Epithelial cell of proximal tubule (primary cell): ENCODE data around the gene LCE1A. TPM values are rescaled to one million over a fixed set of nuclear protein-coding genes. Genes with fewer than 3 reads are reported as not detected.

Experiments used
- DNase-seq: peaks from one replicate; pipeline ENCODE4 v3.0.0-alpha.2; 2011; ENCODE audit warnings: low read depth
- H3K4me3 ChIP-seq: 2 replicates; pipeline ENCODE4 v1.5.1; 2011; ENCODE audit warnings: low read depth, mild to moderate bottlenecking, low read length
- total RNA-seq: library from RNA; depleted of rRNA; stranded (reverse); fragments of >200 nt; gene quantifications from 2 replicates; pipeline ENCODE4 v1.2.3, GENCODE V29; 2015
- TF ChIP-seq, protein P1 (sequence below): conservative IDR thresholded peaks from 2 replicates; pipeline ENCODE4 v1.5.1; 2012; ENCODE audit warnings: low read depth, mild to moderate bottlenecking, low read length

LCE1A gene
- total RNA-seq, 1 donor from 2014 or later = not detected

DNA sequence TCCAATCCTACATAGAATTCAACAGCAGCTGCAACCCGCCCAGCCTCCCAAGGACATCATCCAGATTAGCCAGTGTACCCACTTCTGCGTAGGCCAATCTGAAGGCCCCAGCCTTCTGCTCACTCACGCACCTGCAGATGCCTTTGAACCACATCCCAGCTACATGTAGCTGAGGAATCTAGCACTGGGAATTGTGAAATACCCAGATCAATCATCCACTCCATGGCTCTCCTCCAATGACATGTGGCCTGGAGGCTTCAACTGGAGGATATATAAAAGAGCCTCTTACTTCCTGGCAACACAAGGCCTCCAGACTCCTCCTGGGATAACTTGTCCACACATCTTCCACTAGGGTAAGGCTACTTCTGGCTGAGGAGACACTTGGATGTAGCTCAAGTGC lies 15.3 kb downstream of the LCE1A start, which contains the start of gene LCE6A:
Gene LCE6A (plus strand): TSS at position 301 of the 400 bp plus-strand sequence. CDS start 665 bp downstream, outside the sequence.
- TF ChIP-seq, protein P1, sequence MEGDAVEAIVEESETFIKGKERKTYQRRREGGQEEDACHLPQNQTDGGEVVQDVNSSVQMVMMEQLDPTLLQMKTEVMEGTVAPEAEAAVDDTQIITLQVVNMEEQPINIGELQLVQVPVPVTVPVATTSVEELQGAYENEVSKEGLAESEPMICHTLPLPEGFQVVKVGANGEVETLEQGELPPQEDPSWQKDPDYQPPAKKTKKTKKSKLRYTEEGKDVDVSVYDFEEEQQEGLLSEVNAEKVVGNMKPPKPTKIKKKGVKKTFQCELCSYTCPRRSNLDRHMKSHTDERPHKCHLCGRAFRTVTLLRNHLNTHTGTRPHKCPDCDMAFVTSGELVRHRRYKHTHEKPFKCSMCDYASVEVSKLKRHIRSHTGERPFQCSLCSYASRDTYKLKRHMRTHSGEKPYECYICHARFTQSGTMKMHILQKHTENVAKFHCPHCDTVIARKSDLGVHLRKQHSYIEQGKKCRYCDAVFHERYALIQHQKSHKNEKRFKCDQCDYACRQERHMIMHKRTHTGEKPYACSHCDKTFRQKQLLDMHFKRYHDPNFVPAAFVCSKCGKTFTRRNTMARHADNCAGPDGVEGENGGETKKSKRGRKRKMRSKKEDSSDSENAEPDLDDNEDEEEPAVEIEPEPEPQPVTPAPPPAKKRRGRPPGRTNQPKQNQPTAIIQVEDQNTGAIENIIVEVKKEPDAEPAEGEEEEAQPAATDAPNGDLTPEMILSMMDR = no peak
- DNase-seq = no peak
- H3K4me3 ChIP-seq = no peak within 1 kb of the TSS

DNA sequence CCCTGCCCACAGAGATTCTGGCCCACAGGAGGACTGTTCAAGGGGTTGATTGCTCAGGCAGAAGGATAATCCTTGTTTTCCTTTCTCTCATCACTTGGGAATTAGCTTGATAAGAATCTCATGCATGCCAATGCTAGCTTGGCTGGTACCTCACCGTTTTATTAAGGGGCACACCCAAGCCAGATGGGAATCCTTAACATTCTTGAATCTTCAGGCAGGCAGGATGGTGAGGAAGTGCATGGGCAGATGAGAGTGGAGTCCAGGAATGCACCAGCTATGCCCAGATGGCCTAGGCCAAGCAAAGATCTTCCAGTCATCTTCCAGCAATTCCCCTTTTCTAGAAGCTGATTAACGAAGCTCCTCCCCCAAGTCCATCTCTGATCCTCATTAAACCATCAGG lies 28.4 kb downstream of the LCE1A start:
- no peak for DNase-seq
- TF ChIP-seq, protein P1 = no peak
- no peak overlapping the region for H3K4me3 ChIP-seq

DNA sequence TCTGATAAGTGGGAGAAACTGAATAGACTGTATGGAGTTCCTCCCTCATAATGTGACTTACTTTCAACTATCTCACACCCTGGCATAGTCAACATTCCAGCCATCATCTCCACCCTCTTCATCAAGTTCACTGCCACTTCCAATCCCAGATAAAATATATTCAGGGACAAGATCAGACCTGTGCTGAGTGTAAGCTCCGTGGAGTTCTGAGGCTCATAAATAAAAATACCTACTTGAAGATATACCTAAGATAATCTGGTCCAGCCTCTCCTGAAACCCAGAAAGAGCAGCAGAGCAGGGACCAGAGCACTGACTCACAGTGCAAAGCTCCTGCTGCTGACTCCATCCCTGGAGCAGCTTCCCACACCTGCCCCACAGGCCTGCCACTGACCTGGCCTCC lies 30.8 kb downstream of the LCE1A start:
- no peak overlapping the region for H3K4me3 ChIP-seq
- no peak for DNase-seq
- TF ChIP-seq, protein P1 = no peak

DNA sequence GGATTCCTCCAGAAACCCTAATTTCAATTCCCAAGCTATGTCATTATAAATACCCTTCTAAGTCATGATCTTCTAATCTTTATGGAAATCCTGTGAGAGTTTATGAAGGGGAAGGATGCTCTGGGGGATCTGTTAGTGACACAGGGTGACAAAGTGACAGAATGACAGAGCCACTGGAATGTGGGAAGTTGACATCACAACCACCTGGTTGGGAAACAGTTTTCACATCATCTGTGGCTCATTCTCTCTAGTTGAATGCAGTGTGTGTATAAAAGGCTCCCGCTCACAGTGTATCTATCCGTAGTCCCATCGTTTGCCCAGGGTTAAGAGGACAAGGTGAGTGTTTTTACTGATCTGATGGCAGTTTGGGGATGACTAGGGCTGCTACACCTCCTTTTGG lies 32.4 kb downstream of the LCE1A start, which contains the start of gene LCE7A:
Gene LCE7A (plus strand): TSS at position 301 of the 400 bp plus-strand sequence. CDS start 702 bp downstream, outside the sequence.
- TF ChIP-seq, protein P1 = no peak
- no peak for DNase-seq
- no peak within 1 kb of the TSS for H3K4me3 ChIP-seq

DNA sequence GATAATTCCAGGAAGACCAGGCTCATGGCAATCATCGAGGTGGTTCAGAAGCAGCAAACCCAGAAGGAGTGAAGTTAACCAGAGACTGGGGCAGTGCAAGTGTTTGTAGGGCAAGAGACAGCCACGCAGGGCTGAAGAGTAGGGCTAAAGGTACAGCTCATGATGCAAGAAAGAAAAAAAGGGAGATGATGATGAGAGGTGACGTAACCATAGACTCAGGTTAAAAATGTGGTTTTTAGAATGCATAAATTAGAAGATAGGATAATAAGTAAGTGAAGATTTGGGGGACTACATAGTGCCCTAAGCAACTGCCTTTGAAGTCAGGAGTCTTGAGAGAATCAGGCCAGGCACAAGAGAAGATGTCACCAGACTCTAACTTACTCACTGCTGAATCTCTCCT lies 32.9 kb downstream of the LCE1A start:
- DNase-seq = no peak
- no peak overlapping the region for H3K4me3 ChIP-seq
- TF ChIP-seq, protein P1 = no peak

DNA sequence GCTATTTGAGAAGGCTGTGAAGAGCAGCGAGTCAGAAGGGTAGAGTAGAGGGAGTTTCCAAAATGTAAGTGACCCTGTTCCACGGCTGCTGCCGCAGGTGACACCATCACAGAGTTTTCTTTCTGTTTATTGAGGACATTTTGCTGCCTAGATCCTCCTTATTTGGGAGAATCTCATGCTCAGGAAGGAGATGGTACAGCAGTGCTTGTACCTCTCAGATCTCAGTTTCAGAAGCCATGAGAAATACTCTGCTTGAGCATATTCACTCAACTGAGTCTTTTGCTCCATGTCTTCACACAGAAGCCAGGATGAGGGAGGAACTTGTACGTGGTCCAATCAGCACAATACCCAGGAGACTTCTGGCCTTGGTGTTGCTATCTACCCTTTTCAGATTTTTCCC lies 34.1 kb downstream of the LCE1A start:
- DNase-seq = no peak
- TF ChIP-seq, protein P1 = no peak
- no peak overlapping the region for H3K4me3 ChIP-seq

DNA sequence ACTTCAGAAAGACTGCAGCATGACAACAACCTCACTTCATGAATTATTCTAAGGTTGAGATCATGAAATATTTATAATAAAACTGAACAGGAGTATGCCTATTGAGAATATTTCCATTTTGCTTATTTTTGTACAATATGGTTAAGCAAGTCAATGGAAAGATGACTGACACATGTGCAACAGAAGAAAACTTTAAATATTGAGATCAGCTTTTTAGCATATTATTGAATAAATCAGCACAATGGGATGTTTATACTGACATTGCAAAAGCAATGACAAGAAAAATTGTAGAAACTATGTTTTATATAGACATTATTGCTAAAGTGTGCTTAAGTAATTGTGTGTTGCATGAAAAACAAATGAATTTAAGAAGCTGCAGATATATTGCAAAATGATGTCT lies 37.2 kb downstream of the LCE1A start:
- TF ChIP-seq, protein P1 = no peak
- DNase-seq = no peak

More for the DNA sequence above, 37.2 kb downstream of the LCE1A start:
- no peak overlapping the region for H3K4me3 ChIP-seq
